ENCODE results near the gene FUS. TPM values are rescaled to one million over a fixed set of nuclear protein-coding genes. Genes with fewer than 3 reads are reported as not detected.

Gene FUS
- total and polyA plus RNA-seq, 2 experiments from 2014 or later = 247 to 528 TPM

DNA sequence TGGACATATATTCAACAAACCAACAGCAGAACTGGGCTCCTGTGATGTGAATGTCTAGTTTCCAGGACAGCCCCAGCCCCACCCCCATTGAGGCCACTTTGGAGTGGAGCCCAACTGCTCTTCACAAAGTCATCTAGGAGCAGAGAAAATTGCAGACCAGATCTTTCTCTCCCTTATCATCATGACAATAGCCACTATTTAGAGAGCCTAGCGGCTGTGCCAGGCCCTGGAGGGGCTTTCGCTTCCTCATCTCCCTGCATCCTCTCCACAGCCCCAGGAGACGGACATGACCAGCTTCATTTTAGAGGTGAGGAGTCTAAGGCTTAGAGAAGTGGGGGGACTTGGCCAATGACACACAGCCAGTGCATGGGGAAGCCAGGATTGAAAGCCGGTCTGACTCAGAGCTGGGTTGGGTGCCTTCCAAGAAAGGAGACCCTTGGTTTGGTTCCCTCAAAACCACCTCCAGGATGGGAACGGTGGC is 45.8 kb upstream of the FUS start:
- ATAC-seq = peak; percentile 5
- H3K27ac ChIP-seq (ENCODE audit: low read depth) = peak overlapping the region; percentile 97
- peak overlapping the region; percentile 98 for H3K27ac Mint-ChIP-seq

More for the DNA sequence above, 45.8 kb upstream of the FUS start:
- TF ChIP-seq, protein P1, sequence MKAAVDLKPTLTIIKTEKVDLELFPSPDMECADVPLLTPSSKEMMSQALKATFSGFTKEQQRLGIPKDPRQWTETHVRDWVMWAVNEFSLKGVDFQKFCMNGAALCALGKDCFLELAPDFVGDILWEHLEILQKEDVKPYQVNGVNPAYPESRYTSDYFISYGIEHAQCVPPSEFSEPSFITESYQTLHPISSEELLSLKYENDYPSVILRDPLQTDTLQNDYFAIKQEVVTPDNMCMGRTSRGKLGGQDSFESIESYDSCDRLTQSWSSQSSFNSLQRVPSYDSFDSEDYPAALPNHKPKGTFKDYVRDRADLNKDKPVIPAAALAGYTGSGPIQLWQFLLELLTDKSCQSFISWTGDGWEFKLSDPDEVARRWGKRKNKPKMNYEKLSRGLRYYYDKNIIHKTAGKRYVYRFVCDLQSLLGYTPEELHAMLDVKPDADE (IDR thresholded peaks at IDR 0.05) = no peak
- TF ChIP-seq, protein P2, sequence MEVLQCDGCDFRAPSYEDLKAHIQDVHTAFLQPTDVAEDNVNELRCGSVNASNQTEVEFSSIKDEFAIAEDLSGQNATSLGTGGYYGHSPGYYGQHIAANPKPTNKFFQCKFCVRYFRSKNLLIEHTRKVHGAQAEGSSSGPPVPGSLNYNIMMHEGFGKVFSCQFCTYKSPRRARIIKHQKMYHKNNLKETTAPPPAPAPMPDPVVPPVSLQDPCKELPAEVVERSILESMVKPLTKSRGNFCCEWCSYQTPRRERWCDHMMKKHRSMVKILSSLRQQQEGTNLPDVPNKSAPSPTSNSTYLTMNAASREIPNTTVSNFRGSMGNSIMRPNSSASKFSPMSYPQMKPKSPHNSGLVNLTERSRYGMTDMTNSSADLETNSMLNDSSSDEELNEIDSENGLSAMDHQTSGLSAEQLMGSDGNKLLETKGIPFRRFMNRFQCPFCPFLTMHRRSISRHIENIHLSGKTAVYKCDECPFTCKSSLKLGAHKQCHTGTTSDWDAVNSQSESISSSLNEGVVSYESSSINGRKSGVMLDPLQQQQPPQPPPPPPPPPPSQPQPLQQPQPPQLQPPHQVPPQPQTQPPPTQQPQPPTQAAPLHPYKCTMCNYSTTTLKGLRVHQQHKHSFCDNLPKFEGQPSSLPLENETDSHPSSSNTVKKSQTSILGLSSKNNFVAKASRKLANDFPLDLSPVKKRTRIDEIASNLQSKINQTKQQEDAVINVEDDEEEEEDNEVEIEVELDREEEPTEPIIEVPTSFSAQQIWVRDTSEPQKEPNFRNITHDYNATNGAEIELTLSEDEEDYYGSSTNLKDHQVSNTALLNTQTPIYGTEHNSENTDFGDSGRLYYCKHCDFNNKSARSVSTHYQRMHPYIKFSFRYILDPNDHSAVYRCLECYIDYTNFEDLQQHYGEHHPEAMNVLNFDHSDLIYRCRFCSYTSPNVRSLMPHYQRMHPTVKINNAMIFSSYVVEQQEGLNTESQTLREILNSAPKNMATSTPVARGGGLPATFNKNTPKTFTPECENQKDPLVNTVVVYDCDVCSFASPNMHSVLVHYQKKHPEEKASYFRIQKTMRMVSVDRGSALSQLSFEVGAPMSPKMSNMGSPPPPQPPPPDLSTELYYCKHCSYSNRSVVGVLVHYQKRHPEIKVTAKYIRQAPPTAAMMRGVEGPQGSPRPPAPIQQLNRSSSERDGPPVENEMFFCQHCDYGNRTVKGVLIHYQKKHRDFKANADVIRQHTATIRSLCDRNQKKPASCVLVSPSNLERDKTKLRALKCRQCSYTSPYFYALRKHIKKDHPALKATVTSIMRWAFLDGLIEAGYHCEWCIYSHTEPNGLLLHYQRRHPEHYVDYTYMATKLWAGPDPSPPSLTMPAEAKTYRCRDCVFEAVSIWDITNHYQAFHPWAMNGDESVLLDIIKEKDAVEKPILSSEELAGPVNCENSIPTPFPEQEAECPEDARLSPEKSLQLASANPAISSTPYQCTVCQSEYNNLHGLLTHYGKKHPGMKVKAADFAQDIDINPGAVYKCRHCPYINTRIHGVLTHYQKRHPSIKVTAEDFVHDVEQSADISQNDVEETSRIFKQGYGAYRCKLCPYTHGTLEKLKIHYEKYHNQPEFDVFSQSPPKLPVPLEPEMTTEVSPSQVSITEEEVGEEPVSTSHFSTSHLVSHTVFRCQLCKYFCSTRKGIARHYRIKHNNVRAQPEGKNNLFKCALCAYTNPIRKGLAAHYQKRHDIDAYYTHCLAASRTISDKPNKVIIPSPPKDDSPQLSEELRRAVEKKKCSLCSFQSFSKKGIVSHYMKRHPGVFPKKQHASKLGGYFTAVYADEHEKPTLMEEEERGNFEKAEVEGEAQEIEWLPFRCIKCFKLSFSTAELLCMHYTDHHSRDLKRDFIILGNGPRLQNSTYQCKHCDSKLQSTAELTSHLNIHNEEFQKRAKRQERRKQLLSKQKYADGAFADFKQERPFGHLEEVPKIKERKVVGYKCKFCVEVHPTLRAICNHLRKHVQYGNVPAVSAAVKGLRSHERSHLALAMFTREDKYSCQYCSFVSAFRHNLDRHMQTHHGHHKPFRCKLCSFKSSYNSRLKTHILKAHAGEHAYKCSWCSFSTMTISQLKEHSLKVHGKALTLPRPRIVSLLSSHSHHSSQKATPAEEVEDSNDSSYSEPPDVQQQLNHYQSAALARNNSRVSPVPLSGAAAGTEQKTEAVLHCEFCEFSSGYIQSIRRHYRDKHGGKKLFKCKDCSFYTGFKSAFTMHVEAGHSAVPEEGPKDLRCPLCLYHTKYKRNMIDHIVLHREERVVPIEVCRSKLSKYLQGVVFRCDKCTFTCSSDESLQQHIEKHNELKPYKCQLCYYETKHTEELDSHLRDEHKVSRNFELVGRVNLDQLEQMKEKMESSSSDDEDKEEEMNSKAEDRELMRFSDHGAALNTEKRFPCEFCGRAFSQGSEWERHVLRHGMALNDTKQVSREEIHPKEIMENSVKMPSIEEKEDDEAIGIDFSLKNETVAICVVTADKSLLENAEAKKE (CRISPR knock-in tag; IDR thresholded peaks at IDR 0.05) = no peak
- TF ChIP-seq POLR2AphosphoS5 (IDR thresholded peaks at IDR 0.05; ENCODE audit: low read depth) = peak; percentile 5; the same call in 1 of the 2 replicates
- TF ChIP-seq, protein P3, sequence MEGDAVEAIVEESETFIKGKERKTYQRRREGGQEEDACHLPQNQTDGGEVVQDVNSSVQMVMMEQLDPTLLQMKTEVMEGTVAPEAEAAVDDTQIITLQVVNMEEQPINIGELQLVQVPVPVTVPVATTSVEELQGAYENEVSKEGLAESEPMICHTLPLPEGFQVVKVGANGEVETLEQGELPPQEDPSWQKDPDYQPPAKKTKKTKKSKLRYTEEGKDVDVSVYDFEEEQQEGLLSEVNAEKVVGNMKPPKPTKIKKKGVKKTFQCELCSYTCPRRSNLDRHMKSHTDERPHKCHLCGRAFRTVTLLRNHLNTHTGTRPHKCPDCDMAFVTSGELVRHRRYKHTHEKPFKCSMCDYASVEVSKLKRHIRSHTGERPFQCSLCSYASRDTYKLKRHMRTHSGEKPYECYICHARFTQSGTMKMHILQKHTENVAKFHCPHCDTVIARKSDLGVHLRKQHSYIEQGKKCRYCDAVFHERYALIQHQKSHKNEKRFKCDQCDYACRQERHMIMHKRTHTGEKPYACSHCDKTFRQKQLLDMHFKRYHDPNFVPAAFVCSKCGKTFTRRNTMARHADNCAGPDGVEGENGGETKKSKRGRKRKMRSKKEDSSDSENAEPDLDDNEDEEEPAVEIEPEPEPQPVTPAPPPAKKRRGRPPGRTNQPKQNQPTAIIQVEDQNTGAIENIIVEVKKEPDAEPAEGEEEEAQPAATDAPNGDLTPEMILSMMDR (conservative IDR thresholded peaks at IDR 0.05; ENCODE audit: low read depth in 2 of 2) = no peak
- no peak for TF ChIP-seq ZNF331 (CRISPR knock-in tag; IDR thresholded peaks at IDR 0.05; ENCODE audit: low read depth)
- no peak for TF ChIP-seq ZNF114 (CRISPR knock-in tag; IDR thresholded peaks at IDR 0.05)
- H3K36me3 Mint-ChIP-seq (ENCODE audit: low read depth) = peaks cover 37% of the 10 kb centered on the region
- peak overlapping the region; percentile 79 for H3K4me2 ChIP-seq
- H3K9me3 Mint-ChIP-seq = no peaks in the 10 kb centered on the region; the same call in 2 of the 3 replicates
- peak overlapping the region; percentile 94 for H3K4me3 ChIP-seq
- peaks cover 8% of the 10 kb centered on the region; the same call in 1 of the 2 replicates for H3K79me2 ChIP-seq (replicated peaks; ENCODE audit: insufficient read depth)
- no peak overlapping the region for H2AFZ ChIP-seq
- DNase-seq (ENCODE audit: low spot score) = peak; percentile 61
- H4K20me1 ChIP-seq (replicated peaks; ENCODE audit: insufficient read depth) = no peaks in the 10 kb centered on the region; the same call in 1 of the 2 replicates
- H3K27me3 ChIP-seq (ENCODE audit: insufficient read depth) = no peaks in the 10 kb centered on the region
- H3K4me3 Mint-ChIP-seq = peak overlapping the region; percentile 94
- peaks cover 28% of the 10 kb centered on the region for H3K27me3 Mint-ChIP-seq (ENCODE audit: insufficient read depth, low read depth, poor library complexity)
- peaks cover 67% of the 10 kb centered on the region for H3K4me1 Mint-ChIP-seq
- H3K36me3 ChIP-seq (ENCODE audit: insufficient read depth) = peaks cover 9% of the 10 kb centered on the region
- no peaks in the 10 kb centered on the region for H3K9me2 ChIP-seq (ENCODE audit: insufficient read depth)
- peaks cover 37% of the 10 kb centered on the region for H3K4me1 ChIP-seq (ENCODE audit: insufficient read depth)
- H3F3A ChIP-seq (replicated peaks; ENCODE audit: low read depth) = peaks cover 3% of the 10 kb centered on the region; the same call in 1 of the 2 replicates
